Keratinocyte (primary cell): ENCODE results near the gene CYP2R1. TPM values are rescaled to one million over a fixed set of nuclear protein-coding genes. Genes with fewer than 3 reads are reported as not detected.

Source experiments
- DNase-seq: peaks from one replicate; pipeline ENCODE4 v3.0.0-alpha.2; 2011; ENCODE audit warnings: low read depth, missing footprints, low spot score
- FAIRE-seq: peaks from 2 replicates; lab custom pipeline; 2011; peaks lifted over from hg19 to GRCh38; lab: Jason Lieb, UNC
- H2AFZ ChIP-seq: 2 replicates; pipeline ENCODE4 v1.6.0; 2012; ENCODE audit warnings: low read length, control low read depth, inconsistent platforms; ENCODE audit not compliant: control insufficient read depth
- H3K27ac ChIP-seq: 2 replicates; pipeline ENCODE4 v1.5.1; 2011; ENCODE audit warnings: low read length; ENCODE audit not compliant: control insufficient read depth, insufficient read depth
- H3K27me3 ChIP-seq: 3 replicates; pipeline ENCODE4 v1.6.0; 2011; ENCODE audit warnings: low read length; ENCODE audit not compliant: control insufficient read depth, insufficient read depth; ENCODE audit errors: extremely low read depth
- H3K36me3 ChIP-seq, 2 experiments: 2 replicates in 1 of 2; 3 replicates in 1 of 2; pipeline ENCODE4 v1.5.1; 2011; ENCODE audit warnings: low read length in 2 of 2, mild to moderate bottlenecking in 1 of 2; ENCODE audit not compliant: control insufficient read depth in 2 of 2, insufficient read depth in 2 of 2; ENCODE audit errors: extremely low read depth in 1 of 2
- H3K4me1 ChIP-seq: 3 replicates; pipeline ENCODE4 v1.5.1; 2011; ENCODE audit warnings: low read length; ENCODE audit not compliant: control insufficient read depth, insufficient read depth; ENCODE audit errors: extremely low read depth
- H3K4me2 ChIP-seq: 3 replicates; pipeline ENCODE4 v1.6.0; 2011; ENCODE audit warnings: low read depth, low read length; ENCODE audit not compliant: control insufficient read depth, insufficient read depth; ENCODE audit errors: extremely low read depth
- H3K4me3 ChIP-seq, 3 experiments: fragments of 200-600 bp in 1 of 3; sonication (generic) in 1 of 3; 2 replicates in 2 of 3; 3 replicates in 1 of 3; pipeline ENCODE4 v1.5.1; 2011 to 2016; ENCODE audit warnings: low read length in 3 of 3, mild to moderate bottlenecking in 3 of 3, control low read depth in 2 of 3, inconsistent platforms in 1 of 3, low read depth in 1 of 3, mixed read lengths in 1 of 3, mixed run types in 1 of 3, moderate library complexity in 1 of 3; ENCODE audit not compliant: control insufficient read depth in 2 of 3, insufficient read depth in 2 of 3; ENCODE audit errors: extremely low read depth in 1 of 3
- H3K79me2 ChIP-seq: 2 replicates; pipeline ENCODE4 v1.6.0; 2012; ENCODE audit warnings: low read length; ENCODE audit not compliant: control insufficient read depth, insufficient read depth
- H3K9ac ChIP-seq: 3 replicates; pipeline ENCODE4 v1.6.0; 2011; ENCODE audit warnings: low read length; ENCODE audit not compliant: control insufficient read depth, insufficient read depth; ENCODE audit errors: extremely low read depth
- H3K9me1 ChIP-seq: 3 replicates; pipeline ENCODE4 v1.6.0; 2011; ENCODE audit warnings: low read length; ENCODE audit not compliant: control insufficient read depth, insufficient read depth; ENCODE audit errors: extremely low read depth
- H3K9me3 ChIP-seq: 2 replicates; pipeline ENCODE4 v1.5.1; 2012; ENCODE audit warnings: low read depth, low read length; ENCODE audit not compliant: control insufficient read depth
- H4K20me1 ChIP-seq: 3 replicates; pipeline ENCODE4 v1.6.0; 2011; ENCODE audit warnings: low read length; ENCODE audit not compliant: control insufficient read depth, insufficient read depth; ENCODE audit errors: extremely low read depth
- EZH2 ChIP-seq: IDR thresholded peaks from one replicate; pipeline ENCODE4 v1.6.1; 2012; ENCODE audit warnings: inconsistent platforms, mild to moderate bottlenecking, low read length, moderate library complexity
- dilution Hi-C: fragments of 300-500 bp; cut with MboI; formaldehyde crosslinking; loops from one replicate; pipeline ENCODE4 v1.7.0; 2020; ENCODE audit warnings: low sequenced_read_pairs; ENCODE audit not compliant: extremely low pct_ligation_motif_present
- polyA plus RNA-seq, 5 experiments: library from polyadenylated mRNA; depleted of rRNA in 3 of 5; stranded (reverse) in 3 of 5; stranded (forward) in 1 of 5; unstranded in 1 of 5; fragments of >200 nt; gene quantifications; 1 replicate in 1 of 5; 2 replicates in 3 of 5; 3 replicates in 1 of 5; pipeline versions ENCODE4 v1.2.1 to v1.2.3, GENCODE V29; 2011 to 2012; ENCODE audit warnings: missing spikeins in 2 of 5, low read depth in 1 of 5, low replicate concordance in 1 of 5
- TF ChIP-seq, protein P1 (sequence below), 3 experiments: IDR thresholded peaks in 1 of 3; conservative IDR thresholded peaks in 1 of 3; optimal IDR thresholded peaks in 1 of 3; 2 replicates in 2 of 3; 3 replicates in 1 of 3; pipeline versions ENCODE3 to v1.5.1; 2011; ENCODE audit warnings: low read length in 3 of 3, mild to moderate bottlenecking in 3 of 3, moderate library complexity in 2 of 3, control low read depth in 1 of 3, inconsistent platforms in 1 of 3; ENCODE audit not compliant: insufficient read depth in 2 of 3; ENCODE audit errors: extremely low read depth in 1 of 3

CYP2R1 gene
- polyA plus RNA-seq, 1 donor (not counting 4 experiments of a cell fraction or from before 2014, with no cell fraction given) = 15.5 TPM

DNA sequence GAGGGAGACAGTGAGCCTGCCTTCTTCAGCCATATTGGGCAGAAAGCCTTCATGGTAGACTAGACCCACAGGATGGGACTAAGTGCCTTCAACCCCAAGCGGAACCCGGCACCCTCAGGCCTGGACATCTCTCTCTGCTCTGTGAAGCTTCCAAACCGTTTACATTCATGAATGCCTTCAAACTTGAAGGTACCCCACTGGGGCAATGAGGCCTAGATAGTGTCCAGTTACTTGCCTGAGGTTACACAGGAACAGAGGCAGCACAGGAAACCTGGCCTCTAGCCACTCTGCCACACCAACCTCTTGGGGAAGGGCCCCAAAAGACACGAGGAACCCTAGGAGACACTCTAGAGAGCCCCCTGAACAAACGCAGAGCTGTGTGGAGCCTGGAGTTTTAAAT lies 14.5 kb upstream of the CYP2R1 start:
- H3K79me2 ChIP-seq = no peaks in the 10 kb centered on the region
- H3K27me3 ChIP-seq = peaks cover 12% of the 10 kb centered on the region
- dilution Hi-C loops = no loop called here
- H3K4me2 ChIP-seq = no peak overlapping the region
- no peak overlapping the region for H3K9ac ChIP-seq
- H3K36me3 ChIP-seq = no peaks in the 10 kb centered on the region
- no peak for TF ChIP-seq EZH2
- no peak overlapping the region for H2AFZ ChIP-seq
- H3K9me1 ChIP-seq = no peaks in the 10 kb centered on the region
- no peak for DNase-seq
- H3K4me3 ChIP-seq = no peak overlapping the region
- FAIRE-seq = no peak
- H3K9me3 ChIP-seq = no peaks in the 10 kb centered on the region
- no peaks in the 10 kb centered on the region for H4K20me1 ChIP-seq
- no peak overlapping the region for H3K27ac ChIP-seq
- peaks cover 3% of the 10 kb centered on the region for H3K4me1 ChIP-seq

DNA sequence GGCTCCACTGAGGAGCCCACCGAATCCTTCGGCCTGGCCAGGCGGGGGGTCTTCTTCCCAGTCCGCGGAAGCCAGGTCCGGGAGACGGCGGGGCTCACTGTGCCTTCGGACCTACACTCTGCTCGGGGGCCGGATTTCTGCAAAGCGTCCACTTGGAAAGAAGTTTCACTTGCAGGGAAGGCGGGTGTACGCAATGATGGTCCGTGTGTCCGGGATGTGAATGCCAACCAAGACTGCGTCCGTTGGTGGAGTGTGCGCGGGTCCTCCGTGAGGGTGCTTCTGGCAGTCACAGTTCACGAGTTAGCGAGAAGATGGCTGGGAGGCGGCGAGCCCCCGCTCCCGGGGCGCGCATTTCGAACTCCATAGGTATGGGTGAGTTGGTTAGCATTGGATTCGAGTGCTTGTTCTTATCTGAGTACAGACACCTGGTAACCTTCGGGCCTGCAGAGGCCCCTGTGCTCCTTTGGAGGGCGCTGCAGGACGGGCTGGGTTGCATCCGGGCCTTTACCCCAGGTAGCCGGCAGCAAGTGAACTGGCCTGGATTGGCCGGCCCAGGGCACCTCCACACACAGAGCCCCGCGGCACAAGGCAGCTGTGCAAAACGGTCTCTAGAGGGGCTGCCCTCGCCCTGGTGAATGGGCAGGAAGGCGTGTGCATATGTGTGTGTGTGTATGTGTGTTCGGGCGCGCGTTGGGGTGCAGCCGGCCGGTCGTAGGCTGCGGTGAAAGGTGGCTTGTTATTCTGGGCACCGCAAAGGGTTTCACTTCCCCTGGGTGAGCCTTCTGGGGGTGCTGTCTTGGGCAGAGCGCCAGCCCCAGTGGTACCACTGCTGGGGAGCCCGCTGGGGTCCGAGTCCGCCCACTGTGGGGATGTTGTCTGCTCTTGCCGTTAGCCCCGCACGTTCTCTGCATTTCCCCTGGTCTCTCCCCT lies 13.3 kb upstream of the CYP2R1 start:
- Histone ChIP-seq H3K27me3 (peaks cover 12% of the 10 kb centered on the region), H3K27ac (no peak overlapping the region), H3K4me3 (no peak overlapping the region), H3K9ac (no peak overlapping the region), H3K4me1 (peaks cover 3% of the 10 kb centered on the region), H2AFZ (peak overlapping the region; percentile 16), H3K79me2 (no peaks in the 10 kb centered on the region), H3K4me2 (peak overlapping the region; percentile 39), H3K9me1 (no peaks in the 10 kb centered on the region), H3K9me3 (no peaks in the 10 kb centered on the region), H4K20me1 (no peaks in the 10 kb centered on the region), H3K36me3 (no peaks in the 10 kb centered on the region)
- no peak for DNase-seq
- no peak for FAIRE-seq
- dilution Hi-C loops = no loop called here
- no peak for TF ChIP-seq EZH2
- TF ChIP-seq, protein P1, sequence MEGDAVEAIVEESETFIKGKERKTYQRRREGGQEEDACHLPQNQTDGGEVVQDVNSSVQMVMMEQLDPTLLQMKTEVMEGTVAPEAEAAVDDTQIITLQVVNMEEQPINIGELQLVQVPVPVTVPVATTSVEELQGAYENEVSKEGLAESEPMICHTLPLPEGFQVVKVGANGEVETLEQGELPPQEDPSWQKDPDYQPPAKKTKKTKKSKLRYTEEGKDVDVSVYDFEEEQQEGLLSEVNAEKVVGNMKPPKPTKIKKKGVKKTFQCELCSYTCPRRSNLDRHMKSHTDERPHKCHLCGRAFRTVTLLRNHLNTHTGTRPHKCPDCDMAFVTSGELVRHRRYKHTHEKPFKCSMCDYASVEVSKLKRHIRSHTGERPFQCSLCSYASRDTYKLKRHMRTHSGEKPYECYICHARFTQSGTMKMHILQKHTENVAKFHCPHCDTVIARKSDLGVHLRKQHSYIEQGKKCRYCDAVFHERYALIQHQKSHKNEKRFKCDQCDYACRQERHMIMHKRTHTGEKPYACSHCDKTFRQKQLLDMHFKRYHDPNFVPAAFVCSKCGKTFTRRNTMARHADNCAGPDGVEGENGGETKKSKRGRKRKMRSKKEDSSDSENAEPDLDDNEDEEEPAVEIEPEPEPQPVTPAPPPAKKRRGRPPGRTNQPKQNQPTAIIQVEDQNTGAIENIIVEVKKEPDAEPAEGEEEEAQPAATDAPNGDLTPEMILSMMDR (optimal IDR thresholded peaks at IDR 0.05 in 1 of 3, IDR thresholded peaks at IDR 0.05 in 1 of 3, conservative IDR thresholded peaks at IDR 0.05 in 1 of 3; ENCODE audit: extremely low read depth in 1 of 3, insufficient read depth in 2 of 3, low read length in 3 of 3) = no peak
